Activated naive CD4-positive, alpha-beta T cell treated with anti-CD3 and anti-CD28 coated beads, Interleukin-2, amount 50 U/mL, for 24 hours (primary cell): ENCODE measurements around the gene REPS1.
A peak's percentile ranks its signal among the peaks of the same experiment; 100 is the strongest.

Experiments
- H3K27ac Mint-ChIP-seq: one replicate; pipeline ENCODE4 v1.8.0; 2021; ENCODE audit warnings: mild to moderate bottlenecking, mixed read lengths
- H3K27me3 Mint-ChIP-seq: one replicate; pipeline ENCODE4 v1.8.0; 2021; ENCODE audit warnings: mixed read lengths
- H3K36me3 Mint-ChIP-seq: one replicate; pipeline ENCODE4 v1.8.0; 2021; ENCODE audit warnings: mixed read lengths
- H3K4me1 Mint-ChIP-seq: one replicate; pipeline ENCODE4 v1.8.0; 2021; ENCODE audit warnings: mixed read lengths
- H3K4me3 Mint-ChIP-seq: one replicate; pipeline ENCODE4 v1.8.0; 2021; ENCODE audit warnings: mild to moderate bottlenecking, mixed read lengths
- H3K9me3 Mint-ChIP-seq: one replicate; pipeline ENCODE4 v1.8.0; 2021; ENCODE audit warnings: mixed read lengths

REPS1 gene

GRCh38 chr6:138873191-138873590, 114.9 kb downstream of the REPS1 start:
- Mint-ChIP-seq H3K9me3 (no peaks in the 10 kb centered on the region), H3K4me3 (no peak overlapping the region), H3K4me1 (no peaks in the 10 kb centered on the region), H3K27me3 (no peaks in the 10 kb centered on the region), H3K36me3 (no peaks in the 10 kb centered on the region), H3K27ac (no peak overlapping the region)

DNA sequence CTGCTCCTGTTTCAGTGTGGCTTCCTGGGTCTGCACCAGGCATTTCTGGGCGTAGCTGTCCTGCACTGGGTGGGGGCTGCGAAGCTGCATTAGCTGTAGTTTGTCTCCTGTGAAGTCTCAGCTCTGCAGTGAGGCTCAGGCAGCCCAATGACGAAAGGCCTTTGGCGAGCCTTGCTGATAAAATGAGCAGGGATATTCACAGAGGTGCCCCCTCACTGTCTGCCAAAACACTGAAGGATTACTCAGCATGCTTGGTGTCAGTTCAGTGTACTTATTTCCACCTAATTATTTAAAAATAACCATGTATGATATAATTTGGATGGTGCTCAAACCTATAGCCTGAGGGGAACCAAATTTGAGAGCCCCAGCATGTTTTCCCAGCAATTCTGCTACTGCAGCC, 118.7 kb downstream of the REPS1 start:
- Mint-ChIP-seq H3K4me1 (no peaks in the 10 kb centered on the region), H3K27me3 (no peaks in the 10 kb centered on the region), H3K9me3 (no peaks in the 10 kb centered on the region), H3K4me3 (no peak overlapping the region), H3K36me3 (no peaks in the 10 kb centered on the region), H3K27ac (no peak overlapping the region)

DNA sequence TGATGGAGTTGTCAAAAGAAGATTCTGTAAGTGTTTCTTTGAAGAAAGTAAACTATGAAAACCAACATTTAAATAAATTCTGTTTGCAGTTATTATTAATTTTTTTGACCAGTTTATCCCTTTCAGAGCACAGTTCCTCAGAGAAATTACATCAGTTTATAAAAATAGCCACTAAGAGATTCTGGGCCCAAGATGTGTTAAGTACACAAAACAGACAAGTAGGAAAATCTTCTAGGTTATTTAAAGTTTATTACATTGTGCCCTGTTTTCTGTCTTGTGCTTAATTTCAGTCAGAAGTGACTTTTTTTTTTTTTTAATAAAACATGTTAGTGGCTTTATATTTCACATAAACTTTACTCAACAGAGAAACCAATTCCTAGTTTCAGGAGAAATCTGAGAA, 119.9 kb downstream of the REPS1 start:
- Mint-ChIP-seq H3K36me3 (no peaks in the 10 kb centered on the region), H3K27me3 (no peaks in the 10 kb centered on the region), H3K9me3 (no peaks in the 10 kb centered on the region), H3K4me3 (no peak overlapping the region), H3K4me1 (no peaks in the 10 kb centered on the region), H3K27ac (no peak overlapping the region)

- no peaks in the 10 kb centered on the region for H3K27me3 Mint-ChIP-seq
- H3K4me1 Mint-ChIP-seq: no peaks in the 10 kb centered on the region
- H3K27ac Mint-ChIP-seq: no peak overlapping the region
- no peaks in the 10 kb centered on the region for H3K9me3 Mint-ChIP-seq
- H3K4me3 Mint-ChIP-seq: no peak overlapping the region
- H3K36me3 Mint-ChIP-seq: no peaks in the 10 kb centered on the region
Observed at GRCh38 chr6:138865480-138866109, 122.5 kb downstream of the REPS1 start.

DNA sequence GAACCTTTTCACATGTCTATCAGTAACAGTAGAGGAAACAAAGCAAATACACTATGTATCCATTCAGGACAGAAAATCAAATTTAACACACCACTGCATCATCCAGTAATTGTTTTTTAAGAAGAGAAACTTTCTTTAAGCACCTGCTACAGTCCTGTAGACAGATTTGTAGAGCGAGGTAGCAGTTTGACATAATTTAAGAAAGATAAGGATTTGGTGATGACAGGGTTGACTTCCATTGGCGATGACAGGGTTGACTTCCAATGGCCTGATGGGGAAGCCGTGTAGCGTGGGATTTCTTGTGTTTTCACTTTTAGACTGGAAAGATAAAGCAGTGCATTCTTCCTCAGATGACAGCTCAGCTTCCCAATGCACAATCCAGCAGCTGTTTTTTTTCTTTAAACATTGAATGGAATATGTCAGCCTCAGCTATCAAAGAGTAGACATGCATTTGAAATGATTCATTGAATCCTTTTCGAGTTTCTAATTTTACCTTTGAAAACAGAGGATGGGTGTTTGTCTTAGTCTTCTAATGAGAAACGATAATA, 123.6 kb downstream of the REPS1 start:
- no peaks in the 10 kb centered on the region for H3K27me3 Mint-ChIP-seq
- H3K4me1 Mint-ChIP-seq: no peaks in the 10 kb centered on the region
- H3K9me3 Mint-ChIP-seq: no peaks in the 10 kb centered on the region
- no peak overlapping the region for H3K27ac Mint-ChIP-seq
- H3K36me3 Mint-ChIP-seq: no peaks in the 10 kb centered on the region
- H3K4me3 Mint-ChIP-seq: no peak overlapping the region

GRCh38 chr6:138863321-138863720, 124.7 kb downstream of the REPS1 start:
- Mint-ChIP-seq H3K27ac (no peak overlapping the region), H3K27me3 (no peaks in the 10 kb centered on the region), H3K9me3 (no peaks in the 10 kb centered on the region), H3K4me1 (no peaks in the 10 kb centered on the region), H3K36me3 (no peaks in the 10 kb centered on the region), H3K4me3 (no peak overlapping the region)

- Mint-ChIP-seq H3K4me1 (no peaks in the 10 kb centered on the region), H3K36me3 (no peaks in the 10 kb centered on the region), H3K4me3 (no peak overlapping the region), H3K9me3 (no peaks in the 10 kb centered on the region), H3K27me3 (no peaks in the 10 kb centered on the region), H3K27ac (no peak overlapping the region)
Observed at GRCh38 chr6:138862456-138862855, 125.6 kb downstream of the REPS1 start.

- Mint-ChIP-seq H3K27ac (no peak overlapping the region), H3K9me3 (no peaks in the 10 kb centered on the region), H3K36me3 (no peaks in the 10 kb centered on the region), H3K4me3 (no peak overlapping the region), H3K27me3 (peaks cover 2% of the 10 kb centered on the region), H3K4me1 (no peaks in the 10 kb centered on the region)
Observed at GRCh38 chr6:138857775-138858174, 130.3 kb downstream of the REPS1 start.

DNA sequence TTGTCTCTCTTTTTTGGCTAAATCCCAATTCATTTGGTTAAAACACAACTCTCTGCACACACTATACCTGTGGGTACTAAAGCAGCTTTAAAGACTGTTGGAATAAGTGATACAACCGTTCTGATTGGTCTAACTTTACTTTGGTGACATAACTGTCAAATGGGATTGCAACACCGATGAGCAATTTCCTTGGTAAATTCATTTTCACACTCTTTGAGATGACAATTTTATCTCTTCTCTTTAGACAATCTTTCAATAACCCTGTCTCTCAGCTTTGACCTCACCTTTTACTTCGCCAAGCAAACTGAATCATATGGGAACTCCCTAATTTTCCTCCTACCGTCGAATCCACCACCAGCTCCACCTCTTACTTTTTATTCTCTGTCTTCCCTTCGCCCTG, 131.4 kb downstream of the REPS1 start:
- H3K4me3 Mint-ChIP-seq: no peak overlapping the region
- no peaks in the 10 kb centered on the region for H3K9me3 Mint-ChIP-seq
- H3K4me1 Mint-ChIP-seq: no peaks in the 10 kb centered on the region
- peak overlapping the region; percentile 52 for H3K27ac Mint-ChIP-seq
- H3K36me3 Mint-ChIP-seq: no peaks in the 10 kb centered on the region
- peaks cover 2% of the 10 kb centered on the region for H3K27me3 Mint-ChIP-seq
